ENCODE data around the gene OXCT1.
A peak's percentile ranks its signal among the peaks of the same experiment; 100 is the strongest.

OXCT1 gene

DNA sequence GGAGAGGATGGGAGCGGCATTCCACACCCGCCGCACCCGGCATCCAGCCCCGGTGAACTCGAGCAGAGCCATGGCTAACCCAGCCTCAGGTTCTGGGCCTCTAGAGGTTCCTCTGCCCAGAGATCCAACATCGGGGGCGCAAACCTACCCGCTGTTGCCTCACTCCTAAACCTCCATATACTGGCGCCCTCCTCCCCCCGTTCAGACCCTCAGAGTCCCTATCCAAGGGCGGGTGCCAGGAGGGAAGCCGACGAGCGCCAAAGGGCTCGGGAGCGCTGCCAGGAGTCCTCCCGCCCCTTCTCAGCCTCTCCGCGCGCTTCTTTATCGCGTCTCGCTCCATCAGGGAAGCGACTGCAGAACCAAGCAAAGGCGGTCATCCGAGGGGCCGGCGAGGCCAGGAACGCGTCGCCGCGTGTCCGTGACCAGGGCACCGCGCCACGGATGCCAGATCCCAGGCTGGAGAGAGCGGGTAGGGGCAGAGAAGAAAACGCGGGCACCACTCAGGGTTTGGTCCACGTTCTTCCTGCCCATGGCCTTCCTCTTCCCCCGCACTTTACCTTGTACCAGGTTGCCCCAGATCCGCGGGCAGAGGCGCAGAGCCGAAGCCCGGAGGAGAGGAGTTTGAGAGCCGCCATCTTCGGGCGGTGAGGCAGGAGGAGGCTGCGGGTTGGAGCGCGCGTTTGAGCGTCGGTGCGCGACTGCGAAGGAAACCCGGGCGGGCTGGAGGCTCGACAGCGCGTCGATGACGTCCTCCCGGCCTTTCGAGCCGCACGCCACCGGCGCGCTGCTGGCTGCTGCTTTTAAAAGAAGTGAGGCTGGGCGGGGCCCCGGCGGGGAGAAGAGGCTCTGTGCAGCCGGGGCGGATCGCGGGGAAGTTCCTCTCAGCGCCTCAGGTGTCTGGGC is at the start of gene OXCT1 (continued):
- TF ChIP-seq MEIS1 (CRISPR knock-in tag; IDR thresholded peaks at IDR 0.05; ENCODE audit: borderline replicate concordance): peak; percentile 15; the same call in 1 of the 2 replicates
- TF ChIP-seq ZNF239 (tag by site-specific recombination; IDR thresholded peaks at IDR 0.05): no peak
- TF ChIP-seq ZSCAN16 (tag by site-specific recombination; IDR thresholded peaks at IDR 0.05): 0 out of 2 replicates have a peak, but pooled peaks have one; percentile 26
- peak; percentile 75 for TF ChIP-seq KLF8 (tag by site-specific recombination; IDR thresholded peaks at IDR 0.05)
- TF ChIP-seq ZNF112 (tag by site-specific recombination; IDR thresholded peaks at IDR 0.05): no peak
- 0 out of 2 replicates have a peak, but pooled peaks have one; percentile 48 for TF ChIP-seq ZNF561 (tag by site-specific recombination; IDR thresholded peaks at IDR 0.05; ENCODE audit: borderline replicate concordance)
- no peak for TF ChIP-seq ZNF830 (tag by site-specific recombination; IDR thresholded peaks at IDR 0.05; ENCODE audit: low read depth)
- TF ChIP-seq ZNF560 (tag by site-specific recombination; IDR thresholded peaks at IDR 0.05; ENCODE audit: borderline replicate concordance): no peak
- peak; percentile 74 for TF ChIP-seq SP7 (tag by site-specific recombination; IDR thresholded peaks at IDR 0.05)
- no peak for TF ChIP-seq ZNF37A (tag by site-specific recombination; IDR thresholded peaks at IDR 0.05)
- TF ChIP-seq ZNF350 (tag by site-specific recombination; IDR thresholded peaks at IDR 0.05): no peak
- TF ChIP-seq ZNF510 (tag by site-specific recombination; IDR thresholded peaks at IDR 0.05; ENCODE audit: insufficient replicate concordance): no peak
- TF ChIP-seq ZNF2 (tag by site-specific recombination; IDR thresholded peaks at IDR 0.05): peak; percentile 87
- TF ChIP-seq ZNF529 (tag by site-specific recombination; IDR thresholded peaks at IDR 0.05; ENCODE audit: insufficient replicate concordance): no peak
- peak; percentile 98 for TF ChIP-seq ZNF501 (tag by site-specific recombination; IDR thresholded peaks at IDR 0.05)
- TF ChIP-seq, protein P1, sequence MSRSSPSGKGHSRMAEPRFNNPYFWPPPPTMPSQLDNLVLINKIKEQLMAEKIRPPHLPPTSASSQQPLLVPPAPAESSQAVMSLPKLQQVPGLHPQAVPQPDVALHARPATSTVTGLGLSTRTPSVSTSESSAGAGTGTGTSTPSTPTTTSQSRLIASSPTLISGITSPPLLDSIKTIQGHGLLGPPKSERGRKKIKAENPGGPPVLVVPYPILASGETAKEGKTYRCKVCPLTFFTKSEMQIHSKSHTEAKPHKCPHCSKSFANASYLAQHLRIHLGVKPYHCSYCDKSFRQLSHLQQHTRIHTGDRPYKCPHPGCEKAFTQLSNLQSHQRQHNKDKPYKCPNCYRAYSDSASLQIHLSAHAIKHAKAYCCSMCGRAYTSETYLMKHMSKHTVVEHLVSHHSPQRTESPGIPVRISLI (tag by site-specific recombination; IDR thresholded peaks at IDR 0.05): peak; percentile 79; the same call in 1 of the 2 replicates
- no peak for TF ChIP-seq ZNF701 (tag by site-specific recombination; IDR thresholded peaks at IDR 0.05)
- TF ChIP-seq ZNF600 (tag by site-specific recombination; IDR thresholded peaks at IDR 0.05): peak; percentile 80
- TF ChIP-seq WT1 (tag by site-specific recombination; IDR thresholded peaks at IDR 0.05): peak; percentile 33; the same call in 1 of the 2 replicates
- TF ChIP-seq, protein P2, sequence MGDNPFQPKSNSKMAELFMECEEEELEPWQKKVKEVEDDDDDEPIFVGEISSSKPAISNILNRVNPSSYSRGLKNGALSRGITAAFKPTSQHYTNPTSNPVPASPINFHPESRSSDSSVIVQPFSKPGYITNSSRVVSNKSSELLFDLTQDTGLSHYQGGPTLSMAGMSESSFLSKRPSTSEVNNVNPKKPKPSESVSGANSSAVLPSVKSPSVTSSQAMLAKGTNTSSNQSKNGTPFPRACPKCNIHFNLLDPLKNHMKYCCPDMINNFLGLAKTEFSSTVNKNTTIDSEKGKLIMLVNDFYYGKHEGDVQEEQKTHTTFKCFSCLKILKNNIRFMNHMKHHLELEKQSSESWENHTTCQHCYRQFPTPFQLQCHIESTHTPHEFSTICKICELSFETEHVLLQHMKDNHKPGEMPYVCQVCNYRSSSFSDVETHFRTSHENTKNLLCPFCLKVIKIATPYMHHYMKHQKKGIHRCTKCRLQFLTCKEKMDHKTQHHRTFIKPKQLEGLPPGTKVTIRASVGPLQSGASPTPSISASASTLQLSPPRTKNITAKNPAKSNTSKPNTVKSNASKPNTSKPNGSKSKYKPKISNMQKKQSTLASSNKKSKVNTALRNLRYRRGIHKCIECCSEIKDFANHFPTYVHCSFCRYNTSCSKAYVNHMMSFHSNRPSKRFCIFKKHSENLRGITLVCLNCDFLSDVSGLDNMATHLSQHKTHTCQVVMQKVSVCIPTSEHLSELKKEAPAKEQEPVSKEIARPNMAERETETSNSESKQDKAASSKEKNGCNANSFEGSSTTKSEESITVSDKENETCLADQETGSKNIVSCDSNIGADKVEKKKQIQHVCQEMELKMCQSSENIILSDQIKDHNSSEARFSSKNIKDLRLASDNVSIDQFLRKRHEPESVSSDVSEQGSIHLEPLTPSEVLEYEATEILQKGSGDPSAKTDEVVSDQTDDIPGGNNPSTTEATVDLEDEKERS (tag by site-specific recombination; IDR thresholded peaks at IDR 0.05): no peak
- TF ChIP-seq EGR2 (tag by site-specific recombination; IDR thresholded peaks at IDR 0.05; ENCODE audit: low read depth): no peak
- no peak; the same call in 1 of the 2 replicates for TF ChIP-seq ZBTB48 (tag by site-specific recombination; IDR thresholded peaks at IDR 0.05)
- TF ChIP-seq ZNF138 (tag by site-specific recombination; IDR thresholded peaks at IDR 0.05; ENCODE audit: borderline replicate concordance): no peak
- no peak for TF ChIP-seq ZNF324 (tag by site-specific recombination; IDR thresholded peaks at IDR 0.05)
- TF ChIP-seq ZNF677 (tag by site-specific recombination; IDR thresholded peaks at IDR 0.05): no peak
- TF ChIP-seq SP3 (tag by site-specific recombination; IDR thresholded peaks at IDR 0.05): peak; percentile 80
- TF ChIP-seq, protein P3, sequence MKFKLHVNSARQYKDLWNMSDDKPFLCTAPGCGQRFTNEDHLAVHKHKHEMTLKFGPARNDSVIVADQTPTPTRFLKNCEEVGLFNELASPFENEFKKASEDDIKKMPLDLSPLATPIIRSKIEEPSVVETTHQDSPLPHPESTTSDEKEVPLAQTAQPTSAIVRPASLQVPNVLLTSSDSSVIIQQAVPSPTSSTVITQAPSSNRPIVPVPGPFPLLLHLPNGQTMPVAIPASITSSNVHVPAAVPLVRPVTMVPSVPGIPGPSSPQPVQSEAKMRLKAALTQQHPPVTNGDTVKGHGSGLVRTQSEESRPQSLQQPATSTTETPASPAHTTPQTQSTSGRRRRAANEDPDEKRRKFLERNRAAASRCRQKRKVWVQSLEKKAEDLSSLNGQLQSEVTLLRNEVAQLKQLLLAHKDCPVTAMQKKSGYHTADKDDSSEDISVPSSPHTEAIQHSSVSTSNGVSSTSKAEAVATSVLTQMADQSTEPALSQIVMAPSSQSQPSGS (tag by site-specific recombination; IDR thresholded peaks at IDR 0.05; ENCODE audit: low read depth): peak; percentile 64; the same call in 1 of the 2 replicates
- TF ChIP-seq YY2 (tag by site-specific recombination; IDR thresholded peaks at IDR 0.05): peak; percentile 73; the same call in 1 of the 2 replicates
- TF ChIP-seq ZXDB (tag by site-specific recombination; IDR thresholded peaks at IDR 0.05): peak; percentile 49
- peak; percentile 81 for TF ChIP-seq SP2 (tag by site-specific recombination; IDR thresholded peaks at IDR 0.05)
- TF ChIP-seq ZNF214 (tag by site-specific recombination; IDR thresholded peaks at IDR 0.05; ENCODE audit: borderline replicate concordance): no peak
- TF ChIP-seq, protein P4, sequence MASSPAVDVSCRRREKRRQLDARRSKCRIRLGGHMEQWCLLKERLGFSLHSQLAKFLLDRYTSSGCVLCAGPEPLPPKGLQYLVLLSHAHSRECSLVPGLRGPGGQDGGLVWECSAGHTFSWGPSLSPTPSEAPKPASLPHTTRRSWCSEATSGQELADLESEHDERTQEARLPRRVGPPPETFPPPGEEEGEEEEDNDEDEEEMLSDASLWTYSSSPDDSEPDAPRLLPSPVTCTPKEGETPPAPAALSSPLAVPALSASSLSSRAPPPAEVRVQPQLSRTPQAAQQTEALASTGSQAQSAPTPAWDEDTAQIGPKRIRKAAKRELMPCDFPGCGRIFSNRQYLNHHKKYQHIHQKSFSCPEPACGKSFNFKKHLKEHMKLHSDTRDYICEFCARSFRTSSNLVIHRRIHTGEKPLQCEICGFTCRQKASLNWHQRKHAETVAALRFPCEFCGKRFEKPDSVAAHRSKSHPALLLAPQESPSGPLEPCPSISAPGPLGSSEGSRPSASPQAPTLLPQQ (tag by site-specific recombination; IDR thresholded peaks at IDR 0.05): peak; percentile 44
- TF ChIP-seq GLI4 (tag by site-specific recombination; IDR thresholded peaks at IDR 0.05): peak; percentile 58
- TF ChIP-seq ZSCAN30 (tag by site-specific recombination; IDR thresholded peaks at IDR 0.05): peak; percentile 77; the same call in 1 of the 2 replicates

All from HEK293 (cell line).